Epithelial cell of prostate (primary cell): Measurements from ENCODE around the gene ZNG1E.
"Not testable (repeated sequence)": the region's sequence is repeated elsewhere in the genome, so short reads cannot be mapped to it uniquely, and the experiment has no call there.

Experiments used
- DNase-seq: peaks from one replicate; pipeline ENCODE4 v3.0.0-alpha.2; 2011; ENCODE audit warnings: low read depth, low spot score
- H3K27ac ChIP-seq: fragments of 450-650 bp; 2 replicates; pipeline ENCODE4 v1.5.1; 2017; ENCODE audit warnings: mild to moderate bottlenecking

The ZNG1E gene

DNA sequence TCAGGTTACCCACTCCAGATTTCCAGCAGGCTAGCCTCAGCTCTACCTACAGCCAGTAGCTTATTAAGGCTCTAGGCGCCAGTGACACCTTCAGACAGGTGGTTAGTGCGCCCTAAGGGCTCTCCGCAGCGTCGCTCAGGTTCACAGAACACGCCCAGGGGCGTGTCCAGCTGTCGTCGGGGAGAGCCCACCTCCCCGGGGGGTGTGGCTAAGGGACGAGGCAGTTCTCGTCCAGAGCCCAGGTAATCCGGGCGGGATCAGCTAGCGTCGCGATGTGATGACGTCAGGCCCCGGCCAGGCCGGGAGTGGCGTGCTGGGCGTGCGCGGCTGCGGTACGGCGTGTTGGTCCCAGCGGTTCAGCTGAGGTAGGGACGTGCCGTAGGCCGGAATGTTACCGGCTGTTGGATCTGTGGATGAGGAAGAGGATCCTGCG is at the start of gene ZNG1E:
Gene ZNG1E (plus strand): TSS at position 340 of the 433 bp plus-strand sequence. CDS start 49 bp downstream, at position 389.
- not testable (repeated sequence) for H3K27ac ChIP-seq
- peak; percentile 39 for DNase-seq

DNA sequence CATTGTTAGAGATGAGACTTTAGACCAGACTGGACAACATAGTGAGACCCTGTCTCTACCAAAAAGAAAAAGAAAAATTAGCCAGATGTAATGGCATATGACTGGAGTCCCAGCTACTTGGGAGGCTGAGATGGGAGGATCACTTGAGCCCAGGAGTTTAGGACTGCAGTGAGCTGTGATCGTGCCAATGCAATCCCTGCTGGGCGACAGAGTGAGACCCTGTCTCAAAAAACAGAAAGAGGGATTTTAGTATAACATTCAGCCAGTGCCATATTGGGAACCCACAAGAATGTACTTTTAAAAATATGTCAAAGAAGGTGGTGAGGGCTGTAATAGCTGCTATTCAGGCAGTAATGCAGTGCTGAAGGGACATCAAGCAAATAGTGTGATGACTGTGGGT is 2.1 kb upstream of the ZNG1E start:
- not testable (repeated sequence) for DNase-seq, H3K27ac ChIP-seq

DNA sequence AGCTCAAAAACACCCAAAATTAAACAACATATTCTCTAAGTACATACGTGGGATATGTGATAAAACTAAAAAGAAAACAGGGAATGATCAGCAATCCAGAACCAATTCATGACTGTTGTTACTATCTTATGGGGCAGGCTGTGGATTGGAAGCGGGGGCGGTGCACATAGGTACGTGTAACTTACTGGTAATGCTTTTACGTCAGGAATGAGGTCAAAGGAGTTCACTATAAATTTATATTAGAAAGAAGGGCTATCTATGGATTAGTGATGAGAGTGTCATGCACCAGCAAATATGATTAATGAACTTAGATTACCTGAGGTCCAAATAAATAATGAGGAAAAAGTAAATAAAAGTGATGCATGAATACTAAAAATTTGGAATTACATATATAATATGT is 710 bp upstream of the ZNG1E start:
- DNase-seq, H3K27ac ChIP-seq: not testable (repeated sequence)

DNA sequence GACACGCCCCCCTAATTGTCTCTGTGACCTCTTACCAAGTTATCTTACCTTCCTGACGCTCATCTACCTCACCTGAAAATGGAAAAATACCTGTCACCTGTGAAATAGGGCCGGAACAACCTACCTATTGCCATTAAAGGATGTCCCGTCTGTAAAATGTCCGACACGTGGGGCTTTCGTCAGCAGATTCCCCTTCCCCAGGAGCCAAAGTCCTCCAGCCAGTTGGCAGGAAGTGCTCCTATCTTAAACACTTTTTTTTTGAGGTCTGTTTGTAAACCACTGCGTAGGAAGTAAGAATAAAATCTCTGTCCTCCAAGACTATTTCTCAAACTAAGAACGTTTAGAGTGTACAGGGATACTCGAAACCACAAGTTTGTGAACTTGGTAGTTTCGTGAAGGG is 661 bp downstream of the ZNG1E start:
- not testable (repeated sequence) for DNase-seq, H3K27ac ChIP-seq

DNA sequence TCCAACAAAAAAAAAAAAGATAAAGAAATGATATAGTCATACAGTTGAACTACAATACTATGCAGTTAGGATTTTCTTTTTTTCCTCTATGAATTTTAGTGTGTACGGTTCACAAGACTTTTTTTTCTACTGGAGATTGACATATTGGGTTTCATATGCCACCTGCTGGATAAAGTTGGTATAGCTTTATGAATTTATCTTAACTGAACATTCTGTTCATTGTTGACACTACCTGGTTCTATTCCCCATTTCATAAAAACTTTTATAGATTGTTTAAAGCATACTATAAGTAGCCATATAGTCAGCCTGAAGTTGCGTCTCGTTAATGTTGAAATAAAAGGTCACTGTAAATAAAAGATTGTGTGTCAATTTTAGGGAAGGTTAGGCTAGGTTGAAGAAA is 2.8 kb downstream of the ZNG1E start:
- not testable (repeated sequence) for DNase-seq

DNA sequence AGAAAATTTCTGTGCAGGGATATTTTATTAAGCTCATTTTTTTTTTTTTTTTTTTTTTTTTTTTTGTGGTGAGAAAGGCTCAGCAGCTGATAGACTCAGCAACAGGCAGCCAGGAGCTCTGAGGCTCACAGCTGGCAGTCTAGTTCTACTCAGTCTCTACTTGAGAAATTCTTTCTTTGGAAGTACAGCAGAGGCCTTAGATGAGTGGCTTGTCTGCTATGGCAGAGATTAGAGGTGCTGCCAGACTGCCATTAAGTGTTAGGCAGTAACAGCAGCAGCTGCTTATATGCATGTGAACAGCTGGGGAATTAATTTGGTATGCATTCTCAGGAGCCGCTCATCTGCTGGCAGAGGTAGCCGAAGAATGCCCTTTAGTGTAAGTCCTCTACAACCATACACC is 27.8 kb downstream of the ZNG1E start:
- not testable (repeated sequence) for DNase-seq, H3K27ac ChIP-seq

More for the DNA sequence above, 2.8 kb downstream of the ZNG1E start:
- H3K27ac ChIP-seq, result not testable (repeated sequence)

DNA sequence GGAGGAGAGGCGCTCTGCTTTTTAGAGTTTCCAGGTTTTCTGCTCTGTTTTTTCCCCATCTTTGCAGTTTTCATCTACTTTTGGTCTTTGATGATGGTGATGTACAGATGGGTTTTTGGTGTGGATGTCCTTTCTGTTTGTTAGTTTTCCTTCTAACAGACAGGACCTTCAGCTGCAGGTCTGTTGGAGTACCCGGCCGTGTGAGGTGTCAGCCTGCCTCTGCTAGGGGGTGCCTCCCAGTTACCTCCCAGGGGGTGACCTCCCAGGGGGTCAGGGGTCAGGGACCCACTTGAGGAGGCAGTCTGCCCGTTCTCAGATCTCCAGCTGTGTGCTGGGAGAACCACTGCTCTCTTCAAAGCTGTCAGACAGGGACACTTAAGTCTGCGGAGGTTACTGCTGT is 38.7 kb downstream of the ZNG1E start:
- H3K27ac ChIP-seq, DNase-seq: not testable (repeated sequence)

DNA sequence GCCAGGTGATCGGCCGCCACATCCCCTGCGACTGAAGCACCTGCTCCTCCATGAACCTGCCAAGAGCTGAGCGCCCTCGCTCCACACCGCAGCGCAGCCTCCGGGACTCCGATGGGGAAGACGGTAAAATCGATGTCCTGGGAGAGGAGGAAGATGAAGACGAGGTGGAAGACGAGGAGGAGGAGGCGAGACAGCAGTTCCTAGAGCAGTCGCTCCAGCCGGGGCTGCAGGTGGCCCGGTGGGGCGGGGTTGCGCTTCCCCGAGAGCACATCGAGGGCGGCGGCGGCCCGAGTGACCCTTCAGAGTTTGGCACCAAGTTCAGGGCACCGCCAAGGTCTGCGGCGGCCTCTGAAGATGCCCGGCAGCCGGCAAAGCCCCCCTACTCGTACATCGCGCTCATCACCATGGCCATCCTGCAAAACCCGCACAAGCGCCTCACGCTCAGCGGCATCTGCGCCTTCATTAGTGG is 61.4 kb downstream of the ZNG1E start, which contains the start of gene FOXD4L4:
Gene FOXD4L4 (plus strand): TSS at position 51 of the 469 bp plus-strand sequence. CDS start 0 bp downstream, at position 51.
- not testable (repeated sequence) for DNase-seq, H3K27ac ChIP-seq

DNA sequence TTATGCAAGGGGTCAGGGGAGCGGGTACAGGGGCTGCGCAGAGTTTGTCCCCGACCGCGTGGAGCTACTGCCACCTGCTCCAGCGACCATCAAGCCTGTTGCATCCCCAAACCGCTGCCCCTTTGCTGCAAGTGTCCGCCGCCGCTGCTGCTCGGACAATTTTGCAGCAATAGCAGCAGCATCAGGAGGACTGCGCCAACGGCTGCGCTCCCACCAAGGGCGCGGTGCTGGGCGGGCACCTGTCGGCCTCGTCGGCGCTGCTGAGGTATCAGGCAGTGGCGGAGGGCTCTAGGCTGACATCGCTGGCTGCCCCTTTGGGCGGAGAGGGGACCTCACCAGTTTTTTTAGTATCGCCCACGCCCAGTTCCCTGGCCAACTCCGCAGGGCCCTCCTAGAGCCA is 62.4 kb downstream of the ZNG1E start:
- not testable (repeated sequence) for DNase-seq, H3K27ac ChIP-seq
